GM23338 (cell line): ENCODE data around the gene TMEM229B. TPM values are rescaled to one million over a fixed set of nuclear protein-coding genes. Genes with fewer than 3 reads are reported as not detected.

Experiments
- ATAC-seq: fragments of 200-7000 bp; cut with Tn5 transposase; 3 replicates; pipeline ENCODE4 v1.9.1; 2020
- DNase-seq: peaks from one replicate; pipeline ENCODE4 v3.0.0-alpha.2; 2015; ENCODE audit warnings: low spot score
- H2AFZ ChIP-seq: fragments of 200-600 bp; sonication (generic); 2 replicates; pipeline ENCODE4 v1.8.0; 2016; ENCODE audit warnings: antibody characterized with exemption, mild to moderate bottlenecking, moderate library complexity
- H3F3A ChIP-seq: fragments of 200-600 bp; sonication (generic); replicated peaks from 2 replicates; pipeline ENCODE4 v1.8.0; 2017; ENCODE audit warnings: antibody characterized with exemption, mixed run types, low read depth
- H3K27ac ChIP-seq: fragments of 200-600 bp; sonication (generic); 2 replicates; pipeline ENCODE4 v1.6.1; 2016; ENCODE audit warnings: low read depth
- H3K27me3 ChIP-seq: fragments of 200-600 bp; sonication (generic); 2 replicates; pipeline ENCODE4 v1.8.0; 2016; ENCODE audit warnings: mild to moderate bottlenecking, mixed run types, moderate library complexity; ENCODE audit not compliant: insufficient read depth
- H3K36me3 ChIP-seq: fragments of 200-600 bp; sonication (generic); 2 replicates; pipeline ENCODE4 v1.8.0; 2016; ENCODE audit warnings: mild to moderate bottlenecking; ENCODE audit not compliant: insufficient read depth
- H3K4me1 ChIP-seq: fragments of 200-600 bp; sonication (generic); 2 replicates; pipeline ENCODE4 v1.8.0; 2016; ENCODE audit warnings: mild to moderate bottlenecking, moderate library complexity; ENCODE audit not compliant: insufficient read depth
- H3K4me2 ChIP-seq: fragments of 200-600 bp; sonication (generic); 2 replicates; pipeline ENCODE4 v1.7.1; 2017; ENCODE audit warnings: mixed run types
- H3K4me3 ChIP-seq: fragments of 200-600 bp; sonication (generic); 2 replicates; pipeline ENCODE4 v1.6.1; 2016; ENCODE audit warnings: mixed run types
- H3K79me2 ChIP-seq: fragments of 200-600 bp; sonication (generic); replicated peaks from 2 replicates; pipeline ENCODE4 v1.8.0; 2017; ENCODE audit warnings: mild to moderate bottlenecking; ENCODE audit not compliant: insufficient read depth
- H3K9me2 ChIP-seq: fragments of 200-600 bp; sonication (generic); 2 replicates; pipeline ENCODE4 v1.8.0; 2017; ENCODE audit not compliant: insufficient read depth
- H4K20me1 ChIP-seq: fragments of 200-600 bp; sonication (generic); replicated peaks from 2 replicates; pipeline ENCODE4 v1.8.0; 2017; ENCODE audit warnings: mild to moderate bottlenecking; ENCODE audit not compliant: insufficient read depth
- H3K27ac Mint-ChIP-seq: 2 replicates; pipeline ENCODE4 v1.8.0; 2020; ENCODE audit warnings: inconsistent platforms, mild to moderate bottlenecking, moderate library complexity, mixed read lengths
- H3K27me3 Mint-ChIP-seq: 3 replicates; pipeline ENCODE4 v1.8.0; 2022; ENCODE audit warnings: low read depth, mild to moderate bottlenecking, moderate library complexity, mixed read lengths, inconsistent platforms; ENCODE audit not compliant: insufficient read depth, poor library complexity
- H3K36me3 Mint-ChIP-seq: 3 replicates; pipeline ENCODE4 v1.8.0; 2021; ENCODE audit warnings: low read depth, mild to moderate bottlenecking, inconsistent platforms, moderate library complexity, mixed read lengths
- H3K4me1 Mint-ChIP-seq: 3 replicates; pipeline ENCODE4 v1.8.0; 2020; ENCODE audit warnings: mild to moderate bottlenecking, inconsistent platforms, mixed read lengths
- H3K4me3 Mint-ChIP-seq: 3 replicates; pipeline ENCODE4 v1.8.0; 2021; ENCODE audit warnings: moderate library complexity, mild to moderate bottlenecking, inconsistent platforms, mixed read lengths
- H3K9me3 Mint-ChIP-seq: 3 replicates; pipeline ENCODE4 v1.8.0; 2020; ENCODE audit warnings: moderate library complexity, mild to moderate bottlenecking, inconsistent platforms, mixed read lengths
- CREB1 ChIP-seq: fragments of 250-450 bp; sonication (Bioruptor Pico); IDR thresholded peaks from 2 replicates; pipeline ENCODE4 v1.5.0; 2020; ENCODE audit warnings: low read depth, mild to moderate bottlenecking, moderate library complexity
- EZH2 ChIP-seq: fragments of 200-600 bp; sonication (generic); IDR thresholded peaks from one replicate; pipeline ENCODE4 v1.8.0; 2017; ENCODE audit warnings: antibody characterized with exemption, mild to moderate bottlenecking, low read depth; ENCODE audit not compliant: unreplicated experiment
- EZH2phosphoT487 ChIP-seq: fragments of 200-600 bp; sonication (generic); IDR thresholded peaks from one replicate; pipeline ENCODE4 v1.8.1; 2018; ENCODE audit warnings: antibody characterized with exemption; ENCODE audit not compliant: unreplicated experiment
- POLR2AphosphoS5 ChIP-seq: IDR thresholded peaks from 2 replicates; pipeline ENCODE4 v1.6.1; 2016; ENCODE audit warnings: antibody characterized with exemption, low read depth
- STAT1 ChIP-seq: IDR thresholded peaks from one replicate; pipeline ENCODE4 v1.6.1; 2016; ENCODE audit warnings: antibody characterized with exemption; ENCODE audit not compliant: unreplicated experiment
- ZNF331 ChIP-seq: fragments of 250-450 bp; sonication (Bioruptor Pico); IDR thresholded peaks from 2 replicates; pipeline ENCODE4 v1.5.0; 2020; ENCODE audit warnings: low read depth, mild to moderate bottlenecking, moderate library complexity
- long read RNA-seq: library from polyadenylated mRNA; unstranded; transcript quantifications from one replicate; pipeline ENCODE4 v2.0.0, GENCODE V29; 2020; ENCODE audit not compliant: unreplicated experiment
- polyA plus RNA-seq: library from polyadenylated mRNA; unstranded; fragments of >200 nt; fragmentation: Nextera tagmentation; extraction: Ambion mirVana; gene quantifications from 2 replicates; pipeline ENCODE4 v1.2.1, GENCODE V29; 2016
- total RNA-seq: library from RNA; depleted of rRNA; stranded (reverse); fragments of >200 nt; shearing (Covaris generic); gene quantifications from 2 replicates; pipeline ENCODE4 v1.2.3, GENCODE V29; 2014; rRNA removed
- TF ChIP-seq, protein P1 (sequence below): fragments of 250-450 bp; sonication (Bioruptor Pico); IDR thresholded peaks from 2 replicates; pipeline ENCODE4 v1.5.0; 2020; ENCODE audit warnings: mild to moderate bottlenecking, moderate library complexity

Gene TMEM229B
- total RNA-seq: 1.6 and 2.4 TPM in 2 replicates
- 0.42 TPM in 1 of 2 replicates, not detected in the other for polyA plus RNA-seq
- long read RNA-seq: 0 reads

DNA sequence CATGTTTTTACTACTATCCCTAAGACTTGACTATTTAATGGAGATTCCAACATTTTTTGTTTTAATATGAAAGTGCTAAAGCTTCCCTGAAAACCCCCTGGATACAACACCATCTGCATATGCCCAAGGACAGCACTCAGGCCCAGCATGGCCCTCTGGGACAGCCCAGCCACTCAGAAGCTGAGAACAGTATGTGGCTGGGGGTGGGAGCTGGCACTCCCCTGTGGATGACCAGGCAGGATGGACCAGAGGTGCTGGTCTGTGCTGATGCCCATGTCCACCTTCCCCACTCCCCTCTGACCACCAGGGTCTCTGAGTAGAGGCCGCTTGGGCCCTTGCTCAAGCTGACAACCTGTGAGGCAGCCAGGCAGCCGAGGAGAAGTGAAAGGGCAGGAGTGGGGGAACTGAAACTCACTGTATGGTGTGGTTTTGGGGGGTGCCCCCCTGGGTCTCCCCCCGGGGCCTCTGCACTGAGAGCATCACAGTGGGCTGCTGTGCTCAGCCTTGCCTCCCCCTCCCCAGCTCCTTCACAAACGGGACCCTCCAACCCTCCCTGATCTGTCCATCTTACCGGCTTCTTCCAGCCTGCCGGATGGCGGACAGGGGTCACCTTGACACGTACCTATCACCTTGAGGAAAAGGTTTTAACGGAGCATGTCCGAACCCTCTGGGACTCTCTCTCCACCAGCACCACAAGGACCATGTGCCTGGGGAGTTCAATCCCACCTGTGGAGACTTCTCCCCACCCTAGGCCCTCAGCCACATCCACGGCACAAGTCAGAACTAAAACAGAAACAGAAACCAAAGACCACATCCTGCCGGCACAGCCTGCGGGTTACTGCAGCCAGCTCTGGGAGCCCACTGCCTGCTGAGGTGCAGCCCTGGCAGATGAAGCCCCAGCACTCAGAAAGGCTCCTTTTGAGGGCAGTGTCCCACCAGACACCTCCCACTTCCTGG lies at the start of gene TMEM229B:
Gene TMEM229B, minus strand, starts transcription at position 785 of the 957 bp plus-strand sequence. CDS start 14,798 bp downstream, outside the sequence.
- Histone ChIP-seq H3K9me2 (no peaks in the 10 kb centered on the region), H3K4me3 (no peak within 1 kb of the TSS), H3K36me3 (no peaks in the 10 kb centered on the region; the same call in 1 of the 2 replicates), H3K27ac (no peak within 1 kb of the TSS), H3K27me3 (no peaks in the 10 kb centered on the region), H3F3A (no peaks in the 10 kb centered on the region), H3K4me1 (peaks cover 17% of the 10 kb centered on the region), H2AFZ (no peak within 1 kb of the TSS), H4K20me1 (no peaks in the 10 kb centered on the region), H3K4me2 (no peak within 1 kb of the TSS), H3K79me2 (no peaks in the 10 kb centered on the region)
- no peak for DNase-seq
- H3K27ac Mint-ChIP-seq: no peak within 1 kb of the TSS; the same call in 1 of the 2 replicates
- TF ChIP-seq, protein P1, sequence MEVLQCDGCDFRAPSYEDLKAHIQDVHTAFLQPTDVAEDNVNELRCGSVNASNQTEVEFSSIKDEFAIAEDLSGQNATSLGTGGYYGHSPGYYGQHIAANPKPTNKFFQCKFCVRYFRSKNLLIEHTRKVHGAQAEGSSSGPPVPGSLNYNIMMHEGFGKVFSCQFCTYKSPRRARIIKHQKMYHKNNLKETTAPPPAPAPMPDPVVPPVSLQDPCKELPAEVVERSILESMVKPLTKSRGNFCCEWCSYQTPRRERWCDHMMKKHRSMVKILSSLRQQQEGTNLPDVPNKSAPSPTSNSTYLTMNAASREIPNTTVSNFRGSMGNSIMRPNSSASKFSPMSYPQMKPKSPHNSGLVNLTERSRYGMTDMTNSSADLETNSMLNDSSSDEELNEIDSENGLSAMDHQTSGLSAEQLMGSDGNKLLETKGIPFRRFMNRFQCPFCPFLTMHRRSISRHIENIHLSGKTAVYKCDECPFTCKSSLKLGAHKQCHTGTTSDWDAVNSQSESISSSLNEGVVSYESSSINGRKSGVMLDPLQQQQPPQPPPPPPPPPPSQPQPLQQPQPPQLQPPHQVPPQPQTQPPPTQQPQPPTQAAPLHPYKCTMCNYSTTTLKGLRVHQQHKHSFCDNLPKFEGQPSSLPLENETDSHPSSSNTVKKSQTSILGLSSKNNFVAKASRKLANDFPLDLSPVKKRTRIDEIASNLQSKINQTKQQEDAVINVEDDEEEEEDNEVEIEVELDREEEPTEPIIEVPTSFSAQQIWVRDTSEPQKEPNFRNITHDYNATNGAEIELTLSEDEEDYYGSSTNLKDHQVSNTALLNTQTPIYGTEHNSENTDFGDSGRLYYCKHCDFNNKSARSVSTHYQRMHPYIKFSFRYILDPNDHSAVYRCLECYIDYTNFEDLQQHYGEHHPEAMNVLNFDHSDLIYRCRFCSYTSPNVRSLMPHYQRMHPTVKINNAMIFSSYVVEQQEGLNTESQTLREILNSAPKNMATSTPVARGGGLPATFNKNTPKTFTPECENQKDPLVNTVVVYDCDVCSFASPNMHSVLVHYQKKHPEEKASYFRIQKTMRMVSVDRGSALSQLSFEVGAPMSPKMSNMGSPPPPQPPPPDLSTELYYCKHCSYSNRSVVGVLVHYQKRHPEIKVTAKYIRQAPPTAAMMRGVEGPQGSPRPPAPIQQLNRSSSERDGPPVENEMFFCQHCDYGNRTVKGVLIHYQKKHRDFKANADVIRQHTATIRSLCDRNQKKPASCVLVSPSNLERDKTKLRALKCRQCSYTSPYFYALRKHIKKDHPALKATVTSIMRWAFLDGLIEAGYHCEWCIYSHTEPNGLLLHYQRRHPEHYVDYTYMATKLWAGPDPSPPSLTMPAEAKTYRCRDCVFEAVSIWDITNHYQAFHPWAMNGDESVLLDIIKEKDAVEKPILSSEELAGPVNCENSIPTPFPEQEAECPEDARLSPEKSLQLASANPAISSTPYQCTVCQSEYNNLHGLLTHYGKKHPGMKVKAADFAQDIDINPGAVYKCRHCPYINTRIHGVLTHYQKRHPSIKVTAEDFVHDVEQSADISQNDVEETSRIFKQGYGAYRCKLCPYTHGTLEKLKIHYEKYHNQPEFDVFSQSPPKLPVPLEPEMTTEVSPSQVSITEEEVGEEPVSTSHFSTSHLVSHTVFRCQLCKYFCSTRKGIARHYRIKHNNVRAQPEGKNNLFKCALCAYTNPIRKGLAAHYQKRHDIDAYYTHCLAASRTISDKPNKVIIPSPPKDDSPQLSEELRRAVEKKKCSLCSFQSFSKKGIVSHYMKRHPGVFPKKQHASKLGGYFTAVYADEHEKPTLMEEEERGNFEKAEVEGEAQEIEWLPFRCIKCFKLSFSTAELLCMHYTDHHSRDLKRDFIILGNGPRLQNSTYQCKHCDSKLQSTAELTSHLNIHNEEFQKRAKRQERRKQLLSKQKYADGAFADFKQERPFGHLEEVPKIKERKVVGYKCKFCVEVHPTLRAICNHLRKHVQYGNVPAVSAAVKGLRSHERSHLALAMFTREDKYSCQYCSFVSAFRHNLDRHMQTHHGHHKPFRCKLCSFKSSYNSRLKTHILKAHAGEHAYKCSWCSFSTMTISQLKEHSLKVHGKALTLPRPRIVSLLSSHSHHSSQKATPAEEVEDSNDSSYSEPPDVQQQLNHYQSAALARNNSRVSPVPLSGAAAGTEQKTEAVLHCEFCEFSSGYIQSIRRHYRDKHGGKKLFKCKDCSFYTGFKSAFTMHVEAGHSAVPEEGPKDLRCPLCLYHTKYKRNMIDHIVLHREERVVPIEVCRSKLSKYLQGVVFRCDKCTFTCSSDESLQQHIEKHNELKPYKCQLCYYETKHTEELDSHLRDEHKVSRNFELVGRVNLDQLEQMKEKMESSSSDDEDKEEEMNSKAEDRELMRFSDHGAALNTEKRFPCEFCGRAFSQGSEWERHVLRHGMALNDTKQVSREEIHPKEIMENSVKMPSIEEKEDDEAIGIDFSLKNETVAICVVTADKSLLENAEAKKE: no peak
- TF ChIP-seq CREB1 (CRISPR knock-in tag): no peak
- no peak for TF ChIP-seq STAT1
- no peak for TF ChIP-seq ZNF331 (CRISPR knock-in tag)
- TF ChIP-seq EZH2phosphoT487: no peak
- TF ChIP-seq POLR2AphosphoS5: no peak
- TF ChIP-seq EZH2: no peak
- no peak within 1 kb of the TSS for H3K4me3 Mint-ChIP-seq
- peaks cover 20% of the 10 kb centered on the region for H3K4me1 Mint-ChIP-seq
- H3K9me3 Mint-ChIP-seq: peaks cover 10% of the 10 kb centered on the region
- ATAC-seq: no peak
- H3K36me3 Mint-ChIP-seq: peaks cover 8% of the 10 kb centered on the region
- H3K27me3 Mint-ChIP-seq: peaks cover 15% of the 10 kb centered on the region
